CD4-positive, alpha-beta T cell treated with Interleukin-15 for 1 hour (primary cell): ENCODE measurements around the gene GSTA2.
"Not testable (repeated sequence)": the region's sequence is repeated elsewhere in the genome, so short reads cannot be mapped to it uniquely, and the experiment has no call there.

ENCODE experiments used
- DNase-seq: peaks from one replicate; pipeline ENCODE4 v3.0.0-alpha.2; 2020

The GSTA2 gene

DNA sequence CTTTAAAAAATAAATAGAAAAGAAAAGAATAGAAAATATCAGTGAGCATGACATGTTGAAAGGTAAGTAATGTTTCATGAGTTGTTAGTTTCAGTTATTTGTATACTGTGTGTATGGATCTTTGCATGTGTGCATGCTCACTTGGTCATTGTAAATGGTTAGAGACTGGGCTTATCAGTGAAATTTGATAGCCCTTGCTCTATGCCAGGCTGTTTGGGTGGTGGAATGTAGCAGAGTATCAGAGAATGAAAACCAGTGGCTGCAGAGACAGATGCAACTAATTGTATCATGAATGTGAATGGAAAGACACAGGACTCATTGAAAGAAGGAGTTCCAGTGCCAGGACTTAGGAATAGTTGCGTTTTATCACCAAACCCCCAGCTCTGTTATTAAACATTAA lies 4.2 kb downstream of the GSTA2 start:
- DNase-seq = no peak

DNA sequence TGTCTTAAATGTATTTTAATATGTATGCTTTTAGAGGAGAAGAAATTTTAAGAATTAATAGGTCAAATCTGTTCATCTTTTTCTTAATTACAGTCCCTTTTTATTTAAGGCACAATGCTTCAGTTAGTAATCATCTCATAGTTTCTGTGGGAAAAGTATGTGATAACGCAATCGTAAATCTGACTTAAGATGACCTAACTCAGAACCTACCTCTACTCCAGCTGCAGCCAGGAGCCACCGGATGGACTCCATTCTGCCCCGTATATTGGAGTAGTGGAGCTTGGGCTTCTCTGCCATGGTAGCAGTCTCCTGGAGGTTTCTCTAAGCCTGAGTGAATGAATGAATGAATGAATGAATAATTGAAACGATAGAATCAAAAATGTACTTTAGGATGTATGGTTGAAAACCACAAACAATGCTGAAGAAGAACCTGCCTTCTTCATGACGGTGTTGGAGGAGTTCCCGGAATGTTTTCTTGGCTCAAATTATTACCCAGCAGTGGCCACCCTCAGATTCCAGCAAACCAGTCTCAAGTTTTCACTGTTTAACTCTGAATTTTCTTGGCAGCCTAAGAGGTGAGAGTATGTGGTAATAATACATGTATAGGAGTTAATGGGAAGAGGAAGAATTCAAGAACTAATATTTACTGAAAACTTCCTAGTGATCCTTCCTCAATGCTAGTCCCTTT lies 5.5 kb downstream of the GSTA2 start:
- DNase-seq = not testable (repeated sequence)

DNA sequence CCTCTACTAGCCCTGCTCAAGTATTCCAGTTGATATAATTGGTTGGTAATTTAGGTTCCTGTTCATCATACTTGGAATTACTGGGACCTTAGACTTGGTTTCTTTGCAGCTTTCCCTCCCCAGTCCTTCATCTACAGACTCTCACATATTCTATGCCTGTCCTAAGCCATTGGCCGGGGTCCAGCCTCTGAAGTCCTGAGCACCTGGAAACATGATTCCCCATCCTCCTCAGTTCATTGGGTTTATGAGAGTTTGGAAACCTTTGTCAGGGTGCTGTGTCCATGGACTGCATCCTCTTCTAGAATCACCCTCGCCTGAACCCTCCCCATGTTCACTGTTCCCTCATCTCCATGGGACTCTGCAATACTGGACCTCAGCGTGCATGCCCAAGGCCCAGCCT lies 8.8 kb downstream of the GSTA2 start:
- no peak for DNase-seq

DNA sequence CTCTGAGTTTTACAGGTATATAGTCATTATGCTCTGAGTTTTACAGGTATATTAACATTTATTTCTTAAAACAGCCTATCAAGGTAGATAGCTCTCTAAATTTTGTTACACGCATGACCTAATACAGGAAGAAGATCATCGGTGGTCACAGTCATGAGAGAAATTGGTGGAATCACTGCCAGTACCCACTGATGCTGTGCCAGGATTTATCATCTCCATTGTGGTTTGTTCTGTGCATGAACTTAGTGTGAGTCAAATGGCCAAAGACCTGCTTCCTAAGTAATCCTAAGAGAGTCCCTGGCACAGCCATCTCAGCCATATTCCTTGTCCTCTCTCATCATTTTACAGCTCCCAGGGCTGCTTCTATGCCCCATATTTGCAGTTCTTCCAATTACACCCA lies 10.1 kb downstream of the GSTA2 start:
- DNase-seq = not testable (repeated sequence)

GRCh38 chr6:52752310-52752709 lies 11.0 kb downstream of the GSTA2 start:
- DNase-seq = no peak

GRCh38 chr6:52749556-52750152 lies 13.6 kb downstream of the GSTA2 start:
- DNase-seq = no peak

DNA sequence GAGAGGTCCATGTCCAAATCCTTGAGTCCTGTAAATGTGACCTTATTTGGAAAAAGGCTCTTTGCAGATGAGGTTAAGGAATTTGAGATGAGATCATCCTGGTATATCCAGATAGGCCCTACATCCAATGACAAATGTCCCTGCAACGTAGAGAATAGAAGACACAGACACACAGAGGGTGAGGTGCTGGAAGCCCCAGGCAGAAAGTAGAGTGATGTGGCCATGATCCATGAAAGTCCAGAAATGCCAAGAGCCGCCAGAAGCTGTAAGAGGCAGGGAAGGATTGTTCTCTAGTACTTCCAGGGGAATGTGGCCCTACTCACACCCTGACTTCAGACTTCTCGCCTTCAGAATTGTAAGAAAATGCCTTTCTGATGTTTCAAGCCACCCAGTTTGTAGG lies 16.0 kb downstream of the GSTA2 start:
- not testable (repeated sequence) for DNase-seq

DNA sequence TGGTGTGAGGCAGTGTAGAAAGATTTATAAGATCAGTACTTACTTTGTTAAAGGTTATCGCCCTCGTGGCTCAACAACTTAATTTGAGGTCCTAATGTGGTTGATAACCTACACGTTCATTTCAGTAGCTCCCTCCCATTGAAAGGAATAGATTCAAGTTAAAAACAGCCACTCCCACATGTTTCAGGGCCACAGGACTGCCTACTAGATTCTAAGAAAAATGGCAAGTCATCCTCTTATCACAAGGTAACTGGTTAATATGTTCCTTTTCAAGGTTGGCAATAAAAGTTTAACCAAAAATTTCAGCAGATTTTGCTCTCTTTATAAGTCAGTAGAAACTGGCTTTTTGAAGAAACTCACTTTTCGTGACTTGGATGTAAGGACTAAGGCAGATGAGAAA lies 17.1 kb downstream of the GSTA2 start:
- no peak for DNase-seq

- DNase-seq = no peak
These were observed 17.5 kb downstream of the GSTA2 start for GRCh38 chr6:52745764-52746201.

- DNase-seq = no peak
These were observed 21.4 kb downstream of the GSTA2 start for GRCh38 chr6:52741872-52742271.

GRCh38 chr6:52739627-52740026 lies 23.6 kb downstream of the GSTA2 start:
- no peak for DNase-seq

DNA sequence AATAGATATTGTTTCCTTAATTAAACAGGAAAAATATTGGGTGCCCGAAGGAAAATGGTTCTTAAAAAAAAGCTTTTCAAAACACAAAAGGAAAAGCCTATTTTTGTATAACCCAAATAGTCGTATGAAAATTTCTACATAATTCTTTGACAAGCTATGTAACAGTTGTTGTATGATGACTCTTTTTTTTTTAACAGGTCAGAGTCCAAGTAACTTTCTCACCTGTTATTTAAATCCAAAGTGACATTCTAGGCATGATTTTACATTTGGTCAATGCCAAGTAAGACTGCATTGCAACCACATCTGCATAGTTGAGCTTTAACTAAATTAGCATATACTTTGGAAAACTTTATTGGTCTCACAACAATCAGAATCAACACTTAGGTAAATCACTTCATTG lies 24.1 kb downstream of the GSTA2 start:
- DNase-seq = no peak

- no peak for DNase-seq
These were observed 27.1 kb downstream of the GSTA2 start for GRCh38 chr6:52736145-52736544.

- DNase-seq = no peak
These were observed 28.2 kb downstream of the GSTA2 start for GRCh38 chr6:52735071-52735470.

DNA sequence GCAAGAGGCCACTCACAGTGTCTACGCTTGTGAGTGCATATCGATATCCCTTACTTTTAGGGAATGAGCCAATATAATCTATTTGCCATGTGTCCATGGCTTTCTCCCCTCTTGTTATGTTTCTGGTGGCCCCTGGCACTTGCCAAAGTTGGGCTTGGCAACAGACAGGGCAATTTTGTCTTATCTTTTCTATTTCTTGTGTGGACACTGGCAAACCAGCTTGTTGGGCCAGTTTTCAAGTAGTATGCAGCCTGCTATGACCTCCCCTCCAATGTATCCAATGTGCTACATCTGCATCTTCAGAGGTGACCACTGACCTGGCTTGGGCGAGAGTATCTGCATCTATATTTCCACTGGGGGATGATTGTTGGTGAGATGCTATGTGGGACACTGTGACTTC lies 29.2 kb downstream of the GSTA2 start:
- DNase-seq = no peak

DNA sequence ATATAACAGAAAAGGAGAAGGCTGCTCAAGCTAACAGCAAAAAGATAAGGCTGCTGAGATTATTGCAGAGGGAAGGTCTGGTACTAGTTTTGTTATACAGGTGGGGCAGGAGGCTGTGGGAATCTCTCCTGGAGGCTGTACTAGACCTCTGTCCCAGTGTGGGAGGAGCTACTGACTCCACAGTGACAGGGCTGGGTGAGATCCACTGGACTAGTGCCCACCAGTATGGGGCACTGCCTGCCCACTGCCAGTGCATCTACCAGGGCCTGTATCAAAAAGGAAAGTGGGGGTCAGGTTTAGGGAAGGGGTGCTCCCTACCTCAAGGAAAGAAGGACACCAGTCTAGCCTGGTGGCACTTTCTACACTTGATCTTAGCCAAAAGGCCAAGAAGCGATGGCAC lies 30.1 kb downstream of the GSTA2 start:
- DNase-seq = no peak

GRCh38 chr6:52731719-52732118 lies 31.6 kb downstream of the GSTA2 start:
- DNase-seq = no peak

GRCh38 chr6:52729576-52729975 lies 33.7 kb downstream of the GSTA2 start:
- DNase-seq = no peak

GRCh38 chr6:52728394-52728793 lies 34.9 kb downstream of the GSTA2 start:
- no peak for DNase-seq

- DNase-seq = no peak
These were observed 35.4 kb downstream of the GSTA2 start for GRCh38 chr6:52727908-52728307.

- no peak for DNase-seq
These were observed 36.3 kb downstream of the GSTA2 start for GRCh38 chr6:52726741-52727535.

DNA sequence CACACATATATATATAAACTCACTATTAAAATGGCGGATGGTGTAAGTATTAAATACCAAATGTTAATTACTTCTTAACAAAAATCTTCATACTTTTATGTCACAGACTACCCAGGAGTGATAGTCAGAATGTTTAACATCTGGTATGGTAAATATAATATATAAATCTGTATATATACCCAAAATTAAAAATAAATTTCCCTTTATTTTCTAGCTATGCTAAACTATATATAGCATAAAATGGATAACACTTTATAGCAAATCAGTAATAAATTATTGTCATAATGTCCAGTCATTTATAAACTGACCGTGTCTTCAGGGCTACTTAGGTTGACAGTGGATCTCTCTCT lies 37.1 kb downstream of the GSTA2 start:
- no peak for DNase-seq

DNA sequence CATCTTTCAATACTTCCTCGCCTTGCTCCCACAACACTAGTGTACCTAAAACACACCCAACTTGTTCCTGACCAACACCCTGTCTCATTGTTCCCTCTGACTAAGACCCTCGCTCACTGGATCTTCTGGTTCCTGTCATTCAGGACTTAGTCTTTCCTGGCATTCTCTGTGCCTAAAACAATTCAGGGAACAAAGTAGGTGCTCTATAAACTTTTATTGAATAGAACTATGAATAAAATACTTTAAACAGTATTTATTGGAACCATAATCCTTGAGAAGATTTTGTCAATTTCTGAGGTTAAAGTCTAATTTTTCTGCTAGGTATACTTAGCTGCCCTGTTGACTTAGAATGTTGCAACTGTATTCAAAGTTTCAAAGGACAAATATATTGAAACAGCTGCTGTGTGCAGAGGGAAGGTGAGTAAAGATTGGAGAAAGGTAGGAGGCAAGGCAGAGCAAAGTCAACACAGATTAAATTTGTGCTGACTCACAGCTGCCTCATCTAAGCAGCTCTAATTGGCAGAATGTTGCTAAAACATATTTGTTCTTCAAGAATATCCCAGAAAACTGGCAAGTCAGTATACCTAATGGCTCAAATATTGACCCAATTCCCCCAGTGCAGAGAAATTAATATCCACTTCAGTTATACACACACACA lies 37.6 kb downstream of the GSTA2 start:
- no peak for DNase-seq

GRCh38 chr6:52725143-52725534 lies 38.1 kb downstream of the GSTA2 start:
- no peak for DNase-seq
